Measurements from ENCODE around the gene TMEM266. TPM values are rescaled to one million over a fixed set of nuclear protein-coding genes. Genes with fewer than 3 reads are reported as not detected.

Gene TMEM266
- total RNA-seq, 2 experiments from 2014 or later: 0.11 TPM; not detected in 1

- no peak for TF ChIP-seq CTCF (IDR thresholded peaks at IDR 0.05)
- CTCF ChIA-PET: interaction anchor here (0.7 kb wide), 1 partner anchor 21 kb away, joined by 3 read pairs; no protein-coding TSS in a partner anchor
- peaks cover 3% of the 10 kb centered on the region for H3K4me1 Mint-ChIP-seq (ENCODE audit: low read depth)
Measured at GRCh38 chr15:76160426-76161152, 100.8 kb downstream of the TMEM266 start.

GRCh38 chr15:76161153-76162035 lies 101.6 kb downstream of the TMEM266 start:
- ChIA-PET POLR2A (no interaction called here), CTCF (interaction anchor here (0.7 to 1.3 kb wide), 2 partner anchors 13 to 22 kb away, joined by 3 to 4 read pairs; no protein-coding TSS in a partner anchor)
- DNase-seq: no peak
- TF ChIP-seq CTCF (IDR thresholded peaks at IDR 0.05): no peak
- Mint-ChIP-seq H3K9me3 (no peaks in the 10 kb centered on the region), H3K4me1 (ENCODE audit: low read depth) (no peaks in the 10 kb centered on the region), H3K4me3 (no peak overlapping the region), H3K27ac (no peak overlapping the region), H3K27me3 (no peaks in the 10 kb centered on the region), H3K36me3 (ENCODE audit: low read depth) (no peaks in the 10 kb centered on the region)
- no peak for ATAC-seq
- intact Hi-C loops (cut with micrococcal nuclease): no loop called here

More at GRCh38 chr15:76160426-76161152, 100.8 kb downstream of the TMEM266 start:
- intact Hi-C loops (cut with micrococcal nuclease): no loop called here
- Mint-ChIP-seq H3K27ac (no peak overlapping the region), H3K4me3 (no peak overlapping the region), H3K36me3 (ENCODE audit: low read depth) (no peaks in the 10 kb centered on the region), H3K27me3 (no peaks in the 10 kb centered on the region), H3K9me3 (no peaks in the 10 kb centered on the region)
- DNase-seq: no peak
- POLR2A ChIA-PET: no interaction called here
- no peak for ATAC-seq

- ChIA-PET POLR2A (no interaction called here), CTCF (interaction anchor here (1.3 kb wide), 1 partner anchor 14 kb away, joined by 4 read pairs; no protein-coding TSS in a partner anchor)
- no peak for DNase-seq
- Mint-ChIP-seq H3K9me3 (no peaks in the 10 kb centered on the region), H3K36me3 (ENCODE audit: low read depth) (no peaks in the 10 kb centered on the region), H3K4me3 (no peak overlapping the region), H3K4me1 (ENCODE audit: low read depth) (no peaks in the 10 kb centered on the region), H3K27me3 (no peaks in the 10 kb centered on the region), H3K27ac (no peak overlapping the region)
- intact Hi-C loops (cut with micrococcal nuclease): no loop called here
- ATAC-seq: no peak
- TF ChIP-seq CTCF (IDR thresholded peaks at IDR 0.05): no peak
Measured at GRCh38 chr15:76162036-76162398, 102.2 kb downstream of the TMEM266 start.

GRCh38 chr15:76162784-76163456 lies 103.1 kb downstream of the TMEM266 start:
- Mint-ChIP-seq H3K27ac (no peak overlapping the region), H3K36me3 (ENCODE audit: low read depth) (no peaks in the 10 kb centered on the region), H3K4me3 (no peak overlapping the region), H3K27me3 (no peaks in the 10 kb centered on the region), H3K9me3 (no peaks in the 10 kb centered on the region), H3K4me1 (ENCODE audit: low read depth) (no peaks in the 10 kb centered on the region)
- no peak for TF ChIP-seq CTCF (IDR thresholded peaks at IDR 0.05)
- intact Hi-C loops (cut with micrococcal nuclease): no loop called here
- no peak for ATAC-seq
- ChIA-PET CTCF (interaction anchor here (1.0 kb wide), 1 partner anchor 9 kb away, joined by 3 read pairs; no protein-coding TSS in a partner anchor), POLR2A (interaction anchor here (1.5 kb wide), 1 partner anchor 23 kb away, joined by 3 read pairs; no protein-coding TSS in a partner anchor)
- DNase-seq: no peak
